Kidney glomerular epithelial cell (primary cell): ENCODE data around the gene HCFC1R1.

Experiments used
- DNase-seq: peaks from one replicate; lab custom pipeline; 2025; lab: John Stamatoyannopoulos, UW

HCFC1R1 gene

DNA sequence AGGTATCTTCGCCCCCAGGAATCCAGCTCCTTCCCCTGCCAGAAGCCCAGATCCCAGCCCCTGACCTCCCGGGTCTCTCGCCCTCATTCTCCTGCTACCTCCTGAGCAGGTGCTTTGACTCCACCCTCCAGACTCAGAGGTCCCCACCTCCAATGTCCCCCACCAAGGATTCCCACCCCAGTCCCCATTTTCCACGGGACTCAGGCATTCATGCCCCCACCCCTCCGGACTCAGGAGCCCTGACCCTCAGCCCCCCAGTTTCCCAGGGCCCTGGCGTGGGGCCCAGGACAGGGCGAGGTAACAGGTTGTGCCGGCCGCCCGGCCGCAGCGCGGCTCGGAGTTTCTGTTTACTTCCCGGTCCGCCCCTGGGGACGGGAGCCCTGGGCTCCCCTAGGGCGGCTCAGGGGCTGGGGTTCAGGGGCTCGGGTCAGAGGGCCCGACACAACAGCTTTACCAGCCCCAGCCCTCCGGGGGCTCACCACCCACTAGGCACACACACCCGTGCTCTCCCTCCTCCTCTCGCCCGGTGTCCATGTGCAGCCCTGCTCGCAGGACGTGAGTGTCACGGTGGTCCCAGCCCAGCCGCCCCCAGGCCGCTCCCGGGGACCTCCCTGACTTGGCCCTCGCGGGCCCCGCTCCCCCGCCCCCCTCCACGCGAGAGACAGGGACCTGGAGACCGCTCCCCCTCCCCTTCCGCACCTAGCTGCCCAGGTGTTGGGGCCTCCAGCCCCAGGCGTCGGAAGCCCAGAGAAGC lies 12.4 kb upstream of the HCFC1R1 start:
- no peak for DNase-seq

DNA sequence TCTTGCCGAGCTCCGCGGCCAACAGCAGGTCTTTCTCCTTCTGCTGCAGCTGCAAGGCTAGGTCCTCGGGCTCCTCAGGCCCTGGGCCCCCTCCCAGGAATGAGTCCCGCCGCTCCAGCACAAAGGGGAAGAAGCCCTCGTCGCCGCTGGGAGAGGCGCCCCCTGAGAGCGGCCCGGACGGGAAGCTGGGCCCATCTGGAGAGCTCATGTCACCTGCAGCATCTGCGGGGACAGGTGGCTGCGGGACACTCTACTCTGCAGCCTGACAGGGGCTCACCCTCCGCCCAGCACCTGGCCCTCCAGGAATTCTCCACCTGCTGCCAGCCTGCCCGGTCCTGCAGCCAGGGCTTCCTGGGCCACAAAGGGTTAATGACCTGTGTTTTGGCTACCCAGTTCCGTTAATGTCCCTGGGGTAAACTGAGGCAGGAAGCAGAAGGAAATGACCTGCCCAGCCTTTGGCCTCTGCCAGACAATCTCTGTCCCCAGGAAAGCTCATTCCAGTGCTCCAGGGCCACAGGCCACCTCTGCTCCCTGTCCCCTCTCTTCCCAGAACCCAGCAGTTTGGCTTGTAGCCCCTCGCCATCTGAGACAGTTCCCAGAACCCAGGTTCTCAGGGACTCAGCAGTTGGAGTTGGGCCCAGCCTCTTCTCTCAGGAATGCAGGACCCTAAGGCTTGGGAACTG lies 11.7 kb upstream of the HCFC1R1 start:
- DNase-seq = no peak

DNA sequence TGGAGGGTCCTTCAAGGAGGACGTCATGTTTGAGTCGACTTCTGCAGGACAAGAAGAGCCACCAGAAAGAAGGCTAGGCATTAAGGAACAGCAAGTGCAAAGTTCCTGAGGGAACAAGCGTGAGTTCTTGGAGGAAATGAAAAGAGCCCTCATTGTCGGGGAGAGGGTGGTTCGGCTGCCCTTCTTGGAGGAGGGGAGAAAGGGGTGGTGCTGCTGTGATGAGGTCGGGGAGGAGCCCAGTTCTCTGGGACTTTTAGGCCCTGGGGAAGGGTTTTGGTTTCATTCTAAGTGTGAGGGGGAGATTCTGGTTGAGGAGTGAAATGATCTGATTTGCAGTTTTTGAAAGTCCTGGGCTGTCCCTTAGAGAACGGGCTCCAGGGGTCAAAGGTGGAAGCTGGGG lies 8.9 kb upstream of the HCFC1R1 start:
- DNase-seq = no peak

DNA sequence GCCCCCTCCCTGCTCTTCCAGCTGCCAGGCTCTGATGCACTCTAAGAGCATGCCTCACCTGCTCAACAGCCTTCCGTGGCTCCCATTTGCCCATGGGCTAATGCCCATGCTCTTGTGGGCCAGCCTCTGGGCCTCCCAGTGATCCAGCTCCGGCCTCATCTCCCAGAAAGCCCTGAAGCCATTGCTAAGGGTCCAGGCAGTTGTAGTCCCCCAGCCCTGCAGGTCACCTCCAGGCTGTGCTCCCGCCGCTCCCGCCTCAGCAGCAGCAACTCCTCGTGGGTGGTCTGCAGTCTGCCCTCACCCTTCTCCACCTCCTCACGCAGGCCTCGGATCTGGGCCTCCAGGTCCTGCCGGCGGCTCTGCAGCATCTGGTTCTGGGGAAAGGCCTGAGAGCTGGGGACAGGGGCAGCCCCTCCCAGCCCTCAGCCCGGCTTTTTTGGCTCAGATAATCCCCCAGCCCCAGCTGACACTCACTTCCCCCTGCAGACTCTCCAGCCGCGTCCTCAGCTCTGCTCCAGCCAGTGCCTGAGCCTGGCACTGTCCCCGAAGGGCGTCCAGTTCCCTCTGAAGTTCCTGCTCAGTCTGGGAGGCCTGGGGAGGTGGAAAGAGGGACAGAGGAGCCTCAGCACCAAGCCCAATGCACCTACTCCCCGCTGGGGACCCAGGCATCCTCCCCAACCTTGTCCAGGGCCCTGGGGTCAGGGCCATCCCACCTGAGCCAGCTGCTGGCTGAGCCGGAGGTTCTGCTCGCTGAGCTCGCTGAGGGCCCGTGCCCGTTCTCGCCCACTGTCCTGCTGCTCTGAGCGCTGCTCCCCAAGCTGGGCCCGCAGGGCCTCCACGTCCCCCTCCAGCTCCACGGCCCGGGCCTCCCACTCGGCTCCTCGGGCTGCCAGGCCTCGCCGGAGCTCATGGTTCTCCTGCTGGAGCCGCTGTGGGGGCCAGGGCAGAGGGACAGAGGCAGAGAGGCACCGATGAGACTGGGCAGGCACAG lies 6.8 kb upstream of the HCFC1R1 start:
- no peak for DNase-seq

DNA sequence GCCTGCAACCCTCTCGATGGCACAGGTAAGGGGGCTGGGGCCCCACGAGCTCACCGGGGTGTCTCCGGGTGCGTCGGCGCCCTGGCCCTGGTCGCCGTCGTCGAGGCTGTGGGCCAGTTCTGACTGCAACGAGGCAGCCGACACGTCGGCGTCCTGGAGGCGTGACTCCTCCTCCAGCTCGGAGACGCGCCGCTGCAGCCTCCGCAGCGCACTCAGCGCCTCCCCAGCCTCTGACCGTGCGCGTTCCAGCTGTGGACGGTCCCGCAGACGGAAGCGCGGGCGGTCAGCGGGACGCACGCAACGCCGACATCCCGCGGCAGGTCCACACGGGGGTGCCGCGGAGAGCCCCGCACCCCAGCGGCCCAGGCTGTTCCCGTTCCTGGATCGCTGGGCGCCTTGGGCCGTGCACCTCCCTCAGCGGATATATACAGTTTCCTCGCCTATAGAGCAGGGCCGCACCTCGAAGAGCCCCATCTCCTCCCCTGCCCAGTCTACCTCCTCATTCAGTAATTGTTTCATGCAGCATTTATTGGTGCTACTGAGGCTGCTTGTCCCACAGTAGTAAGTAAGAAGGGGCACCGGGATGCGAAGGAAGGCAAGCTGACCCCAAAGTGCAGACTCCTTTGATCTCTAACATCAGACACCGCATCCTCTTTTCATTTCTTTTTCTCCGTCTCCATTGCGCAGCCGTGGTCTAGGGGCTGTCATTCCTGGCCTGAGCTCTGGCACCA lies 5.9 kb upstream of the HCFC1R1 start:
- DNase-seq = no peak

DNA sequence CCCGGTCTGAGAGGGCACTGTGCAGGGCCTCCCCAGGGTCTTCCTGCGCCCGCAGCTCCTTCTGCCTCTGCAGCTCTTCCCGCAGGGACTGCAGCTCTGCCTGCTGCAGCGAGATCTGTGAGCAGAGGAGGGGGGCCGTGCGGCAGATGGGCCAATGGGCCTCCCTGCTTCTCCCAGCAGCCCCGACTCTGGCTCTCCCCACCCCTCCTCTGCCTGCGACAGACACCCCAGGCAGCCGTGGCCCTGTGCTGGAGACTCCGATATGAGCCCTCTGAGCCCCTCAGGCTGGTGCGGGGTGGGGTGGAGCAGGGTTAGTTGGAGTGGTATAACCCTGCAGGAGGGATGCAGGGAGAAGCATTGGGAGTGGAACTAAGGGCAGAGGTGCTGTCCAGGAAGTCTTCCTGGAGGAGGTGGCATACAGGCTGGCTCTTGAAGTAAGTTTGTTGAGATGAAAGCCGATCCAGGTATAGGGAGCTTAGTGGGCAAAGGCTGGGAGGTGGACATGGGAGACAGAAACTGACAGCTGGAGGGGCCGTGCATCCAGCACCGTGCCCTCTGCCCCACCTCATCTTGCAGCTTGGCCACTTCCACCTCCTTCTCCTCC lies 5.1 kb upstream of the HCFC1R1 start:
- DNase-seq = no peak

DNA sequence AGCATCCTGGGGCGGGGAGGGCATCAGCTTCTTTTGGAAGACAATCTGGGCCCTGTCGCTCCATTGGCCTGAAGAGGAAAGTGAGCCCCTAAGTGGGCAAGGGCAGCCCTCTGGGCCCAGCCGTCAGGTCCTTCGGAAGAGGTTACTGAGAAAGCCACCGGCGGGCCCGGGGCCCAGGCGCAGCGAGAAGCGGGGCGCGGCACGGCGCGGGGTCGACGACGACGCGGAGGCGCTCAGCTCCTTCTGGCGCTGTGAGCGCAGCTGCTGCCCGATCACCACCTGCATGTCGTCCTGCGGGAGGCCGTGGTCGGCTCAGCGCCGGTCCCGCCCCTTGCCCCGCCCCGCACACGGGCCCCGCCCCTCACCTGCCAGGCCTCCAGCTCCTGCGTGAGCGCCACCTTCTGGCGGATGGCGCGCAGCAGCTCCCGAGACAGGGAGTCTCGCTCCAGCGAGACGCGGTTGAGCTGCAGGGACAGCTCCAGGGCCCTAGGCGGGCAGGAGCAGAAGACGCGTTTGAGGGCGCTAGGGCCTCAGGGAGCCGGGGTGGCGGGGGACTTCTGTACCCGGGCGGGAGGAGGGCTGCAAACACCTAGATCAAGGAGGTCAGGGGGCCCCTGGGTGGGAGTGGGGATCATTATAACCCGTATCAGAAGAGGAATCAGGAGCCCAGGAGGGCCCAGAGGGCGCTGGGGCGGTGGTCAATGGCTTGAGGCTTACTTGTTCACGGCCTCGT lies 4.4 kb upstream of the HCFC1R1 start:
- peak; percentile 43 for DNase-seq

DNA sequence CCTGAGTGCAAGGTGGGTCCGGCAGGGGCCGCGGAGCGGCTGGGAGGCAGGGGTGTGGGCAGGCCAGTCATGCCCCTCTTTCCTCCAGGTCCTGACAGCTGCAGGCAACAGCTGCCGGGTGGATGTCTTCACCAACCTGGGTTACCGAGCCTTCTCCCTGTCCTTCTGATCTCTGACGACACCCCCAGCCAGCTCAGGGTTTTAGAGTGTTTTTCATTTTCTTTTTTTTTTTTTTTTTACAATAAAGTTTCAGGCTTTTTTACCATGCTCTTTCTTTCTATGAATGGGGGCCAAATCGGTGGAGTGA lies 3.7 kb upstream of the HCFC1R1 start:
- no peak for DNase-seq

DNA sequence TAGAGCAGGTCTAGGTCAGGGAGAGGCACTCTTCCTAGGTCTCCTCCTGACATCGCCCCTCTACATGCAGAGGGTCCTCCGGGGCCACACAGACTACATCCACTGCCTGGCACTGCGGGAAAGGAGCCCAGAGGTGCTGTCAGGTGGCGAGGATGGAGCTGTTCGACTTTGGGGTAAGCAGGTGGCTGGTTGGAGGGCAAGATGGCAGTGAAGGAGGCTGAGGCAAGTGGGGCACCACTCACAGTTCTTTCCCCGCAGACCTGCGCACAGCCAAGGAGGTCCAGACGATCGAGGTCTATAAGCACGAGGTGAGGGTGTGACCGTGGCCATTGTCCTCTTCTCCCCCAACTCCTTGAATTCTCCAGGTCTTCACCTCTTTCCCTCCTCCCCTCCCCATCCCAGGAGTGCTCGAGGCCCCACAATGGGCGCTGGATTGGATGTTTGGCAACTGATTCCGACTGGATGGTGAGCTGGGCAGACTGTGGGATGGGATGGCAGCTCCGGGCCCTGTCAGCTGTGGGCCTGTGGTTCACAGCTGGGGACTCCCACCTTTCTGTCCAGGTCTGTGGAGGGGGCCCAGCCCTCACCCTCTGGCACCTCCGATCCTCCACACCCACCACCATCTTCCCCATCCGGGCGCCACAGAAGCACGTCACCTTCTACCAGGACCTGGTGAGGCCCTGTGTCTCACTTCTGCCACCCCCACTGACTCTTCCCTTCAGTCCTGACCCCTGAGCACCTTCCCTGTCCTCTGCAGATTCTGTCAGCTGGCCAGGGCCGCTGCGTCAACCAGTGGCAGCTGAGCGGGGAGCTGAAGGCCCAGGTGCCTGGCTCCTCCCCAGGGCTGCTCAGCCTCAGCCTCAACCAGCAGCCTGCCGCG lies 3.1 kb upstream of the HCFC1R1 start:
- no peak for DNase-seq

DNA sequence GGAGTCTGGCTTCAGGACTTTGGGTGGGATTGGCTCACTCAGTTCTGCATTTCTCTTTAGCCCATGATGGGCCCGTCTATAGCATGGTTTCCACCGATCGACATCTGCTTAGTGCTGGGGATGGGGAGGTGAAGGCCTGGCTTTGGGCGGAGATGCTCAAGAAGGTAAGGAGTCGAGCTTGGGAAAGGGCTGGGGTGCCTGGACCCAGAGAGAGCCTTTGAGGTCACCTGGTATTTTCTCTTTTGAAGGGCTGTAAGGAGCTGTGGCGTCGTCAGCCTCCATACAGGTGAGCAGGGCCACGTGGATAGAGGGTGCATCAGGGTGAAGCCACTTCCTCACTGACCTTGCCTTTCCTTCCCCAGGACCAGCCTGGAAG lies 2.2 kb upstream of the HCFC1R1 start:
- no peak for DNase-seq

DNA sequence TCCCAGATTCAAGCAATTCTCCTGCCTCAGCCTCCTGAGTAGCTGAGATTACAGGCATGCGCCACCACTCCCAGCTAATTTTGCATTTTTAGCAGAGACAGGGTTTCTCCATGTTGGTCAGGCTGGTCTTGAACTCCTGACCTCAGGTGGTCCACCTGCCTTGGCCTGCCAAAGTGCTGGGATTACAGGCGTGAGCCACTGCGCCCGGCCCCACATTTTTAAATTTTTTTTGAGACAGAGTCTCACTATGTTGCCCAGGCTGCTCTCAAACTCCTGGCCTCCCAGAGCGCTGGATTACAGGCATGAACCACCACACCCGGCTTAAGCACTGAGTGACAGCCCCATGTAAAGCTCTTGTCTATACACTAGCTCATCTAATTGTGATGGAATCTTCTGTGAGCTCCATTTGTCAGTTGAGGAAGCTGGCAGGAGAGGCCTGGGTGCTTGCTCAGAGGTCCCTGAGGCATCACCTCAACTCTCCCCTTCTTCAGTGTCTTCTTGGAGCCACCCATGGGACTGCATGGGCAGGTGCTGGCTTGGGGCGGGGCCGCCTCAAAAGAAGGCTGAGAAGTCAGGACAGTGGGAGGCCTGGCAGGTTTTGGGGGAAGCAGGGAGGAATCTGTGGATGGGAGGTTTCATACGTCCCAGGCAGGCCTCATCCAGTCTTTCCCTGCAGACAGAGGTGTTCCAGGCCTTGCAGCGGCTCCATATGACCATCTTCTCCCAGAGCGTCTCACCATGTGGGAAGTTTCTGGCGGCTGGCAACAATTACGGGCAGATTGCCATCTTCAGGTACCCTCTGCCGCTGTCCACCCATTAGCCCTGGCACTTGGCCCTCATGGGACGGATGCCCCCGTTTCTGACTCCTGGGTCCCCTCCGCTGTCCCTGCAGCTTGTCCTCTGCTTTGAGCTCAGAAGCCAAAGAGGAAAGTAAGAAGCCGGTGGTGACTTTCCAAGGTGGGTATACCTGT lies 1.6 kb upstream of the HCFC1R1 start:
- no peak for DNase-seq

DNA sequence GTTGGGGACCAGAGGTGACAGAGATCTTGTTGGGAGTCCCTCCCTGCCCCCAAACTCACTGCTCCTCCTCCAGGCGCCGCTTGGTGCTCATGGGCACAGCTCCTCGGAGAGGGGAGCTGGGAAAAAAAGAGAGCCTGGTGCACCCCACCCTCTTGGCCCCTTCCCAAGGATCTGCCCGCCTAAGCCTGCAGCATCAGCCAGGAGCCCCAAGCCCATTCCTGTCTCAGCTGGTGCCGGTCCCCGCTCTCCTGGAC lies 400 bp downstream of the HCFC1R1 start:
- DNase-seq = peak; percentile 93

DNA sequence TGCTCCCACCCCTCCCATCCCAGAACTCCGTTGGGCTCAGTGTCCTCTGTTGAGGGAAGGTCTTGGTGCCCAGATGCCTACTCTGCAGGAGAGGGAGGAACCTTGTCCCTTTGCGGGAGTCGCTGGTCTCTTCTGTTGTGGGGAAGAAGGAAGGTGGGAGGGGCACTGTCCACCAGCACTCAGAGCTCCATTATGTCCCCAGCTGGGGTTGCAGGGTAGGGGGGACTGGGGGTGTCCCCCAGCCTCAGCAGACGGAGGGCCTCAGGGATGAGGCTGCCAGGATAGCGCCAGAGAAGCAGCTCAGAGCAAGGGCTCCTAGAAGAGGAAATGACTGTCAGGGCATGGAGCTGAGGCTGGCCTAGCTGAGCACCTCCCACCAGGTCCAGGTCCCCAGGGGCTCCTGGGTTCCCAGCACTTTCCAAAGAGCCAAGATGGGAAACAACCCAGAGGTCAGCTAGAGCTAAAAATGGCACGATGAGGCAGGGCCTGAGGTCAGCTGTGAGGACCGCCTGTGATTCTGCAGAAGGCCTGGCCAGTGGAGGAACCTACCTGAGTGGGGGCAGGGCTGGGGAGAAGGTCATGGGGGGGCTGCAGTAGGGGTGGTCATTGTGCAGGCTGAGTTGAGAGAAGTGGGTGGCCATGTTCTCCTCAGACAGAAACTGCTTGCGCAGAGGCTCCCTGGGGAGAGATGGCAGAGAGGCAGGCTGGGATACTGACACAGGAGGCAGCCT lies 893 bp downstream of the HCFC1R1 start:
- DNase-seq = no peak

DNA sequence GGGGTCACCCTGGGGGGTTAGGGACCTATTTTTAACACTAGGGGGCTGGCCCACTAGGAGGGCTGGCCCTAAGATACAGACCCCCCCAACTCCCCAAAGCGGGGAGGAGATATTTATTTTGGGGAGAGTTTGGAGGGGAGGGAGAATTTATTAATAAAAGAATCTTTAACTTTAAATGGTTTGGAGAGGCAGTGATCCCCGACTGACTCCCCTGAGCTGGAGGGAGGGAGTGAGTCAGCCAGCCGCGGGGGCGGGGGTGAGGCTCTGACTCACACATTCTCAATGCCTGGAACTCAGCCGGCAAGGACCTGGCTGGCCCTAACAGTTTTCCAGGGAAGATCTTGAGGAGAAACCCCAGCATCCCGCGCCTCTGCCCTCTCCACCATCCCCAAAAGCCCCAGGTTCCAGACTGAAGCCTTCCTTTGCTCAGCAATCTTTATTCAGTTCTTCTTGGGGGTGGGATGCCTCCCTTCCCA lies 1.5 kb downstream of the HCFC1R1 start:
- DNase-seq = peak; percentile 94

DNA sequence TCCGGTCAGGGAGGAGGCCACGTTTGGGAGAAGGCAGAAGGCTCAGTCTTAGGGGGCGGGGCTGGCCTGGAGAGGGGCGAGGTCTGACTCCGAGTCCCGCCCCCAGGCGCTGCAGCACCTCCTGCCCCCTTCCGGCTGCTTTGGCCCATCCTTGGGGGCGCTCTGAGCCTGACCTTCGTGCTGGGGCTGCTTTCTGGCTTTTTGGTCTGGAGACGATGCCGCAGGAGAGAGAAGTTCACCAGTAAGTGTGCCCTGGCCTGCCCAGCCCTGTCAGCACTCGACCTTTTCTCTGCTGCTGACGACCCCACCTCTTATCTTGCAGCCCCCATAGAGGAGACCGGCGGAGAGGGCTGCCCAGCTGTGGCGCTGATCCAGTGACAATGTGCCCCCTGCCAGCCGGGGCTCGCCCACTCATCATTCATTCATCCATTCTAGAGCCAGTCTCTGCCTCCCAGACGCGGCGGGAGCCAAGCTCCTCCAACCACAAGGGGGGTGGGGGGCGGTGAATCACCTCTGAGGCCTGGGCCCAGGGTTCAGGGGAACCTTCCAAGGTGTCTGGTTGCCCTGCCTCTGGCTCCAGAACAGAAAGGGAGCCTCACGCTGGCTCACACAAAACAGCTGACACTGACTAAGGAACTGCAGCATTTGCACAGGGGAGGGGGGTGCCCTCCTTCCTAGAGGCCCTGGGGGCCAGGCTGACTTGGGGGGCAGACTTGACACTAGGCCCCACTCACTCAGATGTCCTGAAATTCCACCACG lies 2.1 kb downstream of the HCFC1R1 start:
- peak; percentile 91 for DNase-seq

DNA sequence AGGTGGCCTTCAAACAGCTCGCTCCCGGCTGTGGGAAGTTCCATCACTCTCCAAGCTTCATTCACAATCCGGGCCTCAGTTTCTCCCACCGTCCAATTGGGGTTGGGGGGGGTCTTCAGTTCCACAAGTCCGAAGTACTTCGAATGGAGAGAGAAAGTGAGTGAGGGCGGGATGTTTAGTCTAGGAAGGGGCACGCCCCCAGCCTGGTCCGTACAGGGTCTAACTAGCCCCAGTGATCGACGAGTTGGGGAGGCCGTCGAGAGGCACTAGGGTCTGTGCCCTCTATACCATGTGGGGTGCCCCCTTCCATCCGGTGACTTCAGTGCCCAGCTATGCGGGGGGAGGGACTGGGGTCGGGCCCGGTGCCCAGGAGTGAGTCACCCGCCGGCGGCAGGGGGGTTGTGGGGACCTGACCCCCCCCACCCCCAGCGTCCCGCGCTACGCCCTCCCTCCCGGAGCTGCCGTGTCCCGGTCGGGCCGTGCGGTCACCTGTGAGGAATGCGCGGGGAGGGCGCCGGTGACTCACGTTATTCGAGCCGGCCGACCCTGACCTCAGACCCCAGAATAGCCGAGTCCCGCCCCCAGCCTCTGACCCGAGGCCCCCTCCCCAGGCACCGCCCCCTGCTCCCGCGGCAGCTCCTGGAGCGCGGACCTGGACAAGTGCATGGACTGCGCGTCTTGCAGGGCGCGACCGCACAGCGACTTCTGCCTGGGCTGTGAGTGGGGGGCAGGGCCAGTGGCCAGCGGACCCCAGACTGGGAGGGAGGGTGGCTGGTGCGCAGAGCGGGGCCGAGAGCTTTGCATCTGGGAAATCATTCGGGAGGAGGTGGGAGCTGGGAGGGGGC lies 2.9 kb downstream of the HCFC1R1 start:
- peak; percentile 89 for DNase-seq

DNA sequence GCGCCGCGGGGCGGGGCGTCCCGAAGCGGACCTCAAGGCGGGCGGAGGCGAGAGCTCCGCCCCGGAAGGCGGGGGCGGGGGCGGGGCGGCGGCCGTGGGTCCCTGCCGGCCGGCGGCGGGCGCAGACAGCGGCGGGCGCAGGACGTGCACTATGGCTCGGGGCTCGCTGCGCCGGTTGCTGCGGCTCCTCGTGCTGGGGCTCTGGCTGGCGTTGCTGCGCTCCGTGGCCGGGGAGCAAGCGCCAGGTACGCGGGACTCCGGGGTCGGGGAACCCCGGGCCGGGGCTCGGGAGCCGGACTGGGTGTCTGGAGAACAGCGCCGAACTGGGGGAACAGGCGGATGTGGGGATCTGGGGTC lies 3.5 kb downstream of the HCFC1R1 start, which contains the start of gene TNFRSF12A:
TSS of gene TNFRSF12A (plus strand) at position 122 of the 357 bp plus-strand sequence. CDS start at position 152, 30 bp downstream.
- peak; percentile 43 for DNase-seq
